ENCODE measurements around the gene RAD51B.

DNA sequence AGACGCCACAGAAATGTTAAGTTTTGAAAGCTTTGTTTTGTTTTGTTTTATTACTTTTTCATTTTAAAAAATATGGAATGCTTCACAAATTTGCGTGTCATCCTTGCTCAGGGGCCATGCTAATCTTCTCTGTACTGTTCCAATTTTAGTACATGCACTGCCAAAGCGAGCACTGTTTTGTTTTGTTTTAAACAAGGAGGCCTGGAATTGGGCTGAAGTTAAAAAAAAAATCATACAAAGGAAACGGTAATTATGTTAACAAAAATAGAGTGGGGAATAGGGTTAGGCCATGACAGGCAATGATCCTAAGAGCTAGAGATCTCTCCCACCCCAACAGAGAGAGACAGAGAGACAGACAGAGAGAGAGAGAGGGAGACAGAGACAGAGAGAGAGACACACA is 916.3 kb downstream of the RAD51B start:
- TF ChIP-seq, protein P1, sequence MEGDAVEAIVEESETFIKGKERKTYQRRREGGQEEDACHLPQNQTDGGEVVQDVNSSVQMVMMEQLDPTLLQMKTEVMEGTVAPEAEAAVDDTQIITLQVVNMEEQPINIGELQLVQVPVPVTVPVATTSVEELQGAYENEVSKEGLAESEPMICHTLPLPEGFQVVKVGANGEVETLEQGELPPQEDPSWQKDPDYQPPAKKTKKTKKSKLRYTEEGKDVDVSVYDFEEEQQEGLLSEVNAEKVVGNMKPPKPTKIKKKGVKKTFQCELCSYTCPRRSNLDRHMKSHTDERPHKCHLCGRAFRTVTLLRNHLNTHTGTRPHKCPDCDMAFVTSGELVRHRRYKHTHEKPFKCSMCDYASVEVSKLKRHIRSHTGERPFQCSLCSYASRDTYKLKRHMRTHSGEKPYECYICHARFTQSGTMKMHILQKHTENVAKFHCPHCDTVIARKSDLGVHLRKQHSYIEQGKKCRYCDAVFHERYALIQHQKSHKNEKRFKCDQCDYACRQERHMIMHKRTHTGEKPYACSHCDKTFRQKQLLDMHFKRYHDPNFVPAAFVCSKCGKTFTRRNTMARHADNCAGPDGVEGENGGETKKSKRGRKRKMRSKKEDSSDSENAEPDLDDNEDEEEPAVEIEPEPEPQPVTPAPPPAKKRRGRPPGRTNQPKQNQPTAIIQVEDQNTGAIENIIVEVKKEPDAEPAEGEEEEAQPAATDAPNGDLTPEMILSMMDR (IDR thresholded peaks at IDR 0.05; ENCODE audit: poor library complexity) = no peak
- no peak for TF ChIP-seq EZH2 (IDR thresholded peaks at IDR 0.05; ENCODE audit: borderline replicate concordance)

All from hepatocyte (in vitro differentiated cells).